ENCODE results near the gene SIAH3.

Gene SIAH3

DNA sequence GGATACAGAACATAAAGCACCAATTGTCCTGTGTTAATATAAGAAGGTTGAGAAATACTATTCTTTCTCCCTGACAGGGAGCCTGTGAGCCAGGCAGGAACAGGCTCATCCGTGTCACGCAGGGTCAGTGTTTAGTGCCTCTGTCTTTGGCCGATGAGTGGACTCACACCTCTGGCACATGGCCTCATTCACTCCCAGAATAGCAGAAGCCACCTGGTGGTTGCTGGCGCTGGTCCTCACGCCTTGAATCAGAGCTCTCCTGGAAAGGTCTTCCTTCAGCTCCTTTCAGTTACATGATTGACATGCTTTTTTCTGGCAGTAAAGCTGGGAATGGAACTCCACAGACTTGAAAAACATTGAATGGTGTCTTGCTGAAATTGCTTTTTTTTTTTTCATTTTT, 28.1 kb upstream of the SIAH3 start:
- DNase-seq, result no peak
- Histone ChIP-seq H3K9me2 (replicated peaks; ENCODE audit: insufficient read depth, low read length) (no peaks in the 10 kb centered on the region), H3K36me3 (replicated peaks; ENCODE audit: insufficient read depth, low read length) (no peaks in the 10 kb centered on the region), H3K4me1 (ENCODE audit: low read length) (no peaks in the 10 kb centered on the region), H3F3A (ENCODE audit: insufficient read depth, low read length) (no peaks in the 10 kb centered on the region), H3K79me2 (ENCODE audit: low read length) (no peaks in the 10 kb centered on the region), H3K4me3 (ENCODE audit: low read length) (no peak overlapping the region), H2AFZ (ENCODE audit: low read length) (no peak overlapping the region), H3K4me2 (ENCODE audit: low read depth, low read length) (no peak overlapping the region), H3K9me3 (replicated peaks; ENCODE audit: insufficient read depth, low read length) (no peaks in the 10 kb centered on the region), H4K20me1 (ENCODE audit: insufficient read depth, low read length) (no peaks in the 10 kb centered on the region), H3K27ac (ENCODE audit: low read length) (no peak overlapping the region), H3K9ac (ENCODE audit: low read length) (no peak overlapping the region), H3K27me3 (replicated peaks; ENCODE audit: insufficient read depth, low read length) (no peaks in the 10 kb centered on the region)
- TF ChIP-seq, protein P1, sequence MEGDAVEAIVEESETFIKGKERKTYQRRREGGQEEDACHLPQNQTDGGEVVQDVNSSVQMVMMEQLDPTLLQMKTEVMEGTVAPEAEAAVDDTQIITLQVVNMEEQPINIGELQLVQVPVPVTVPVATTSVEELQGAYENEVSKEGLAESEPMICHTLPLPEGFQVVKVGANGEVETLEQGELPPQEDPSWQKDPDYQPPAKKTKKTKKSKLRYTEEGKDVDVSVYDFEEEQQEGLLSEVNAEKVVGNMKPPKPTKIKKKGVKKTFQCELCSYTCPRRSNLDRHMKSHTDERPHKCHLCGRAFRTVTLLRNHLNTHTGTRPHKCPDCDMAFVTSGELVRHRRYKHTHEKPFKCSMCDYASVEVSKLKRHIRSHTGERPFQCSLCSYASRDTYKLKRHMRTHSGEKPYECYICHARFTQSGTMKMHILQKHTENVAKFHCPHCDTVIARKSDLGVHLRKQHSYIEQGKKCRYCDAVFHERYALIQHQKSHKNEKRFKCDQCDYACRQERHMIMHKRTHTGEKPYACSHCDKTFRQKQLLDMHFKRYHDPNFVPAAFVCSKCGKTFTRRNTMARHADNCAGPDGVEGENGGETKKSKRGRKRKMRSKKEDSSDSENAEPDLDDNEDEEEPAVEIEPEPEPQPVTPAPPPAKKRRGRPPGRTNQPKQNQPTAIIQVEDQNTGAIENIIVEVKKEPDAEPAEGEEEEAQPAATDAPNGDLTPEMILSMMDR (IDR thresholded peaks at IDR 0.05; ENCODE audit: low read length), result no peak
- no peak for TF ChIP-seq EZH2phosphoT487 (IDR thresholded peaks at IDR 0.05; ENCODE audit: low read length)
- TF ChIP-seq EZH2 (optimal IDR thresholded peaks at IDR 0.05; ENCODE audit: low read depth, low read length), result no peak

DNA sequence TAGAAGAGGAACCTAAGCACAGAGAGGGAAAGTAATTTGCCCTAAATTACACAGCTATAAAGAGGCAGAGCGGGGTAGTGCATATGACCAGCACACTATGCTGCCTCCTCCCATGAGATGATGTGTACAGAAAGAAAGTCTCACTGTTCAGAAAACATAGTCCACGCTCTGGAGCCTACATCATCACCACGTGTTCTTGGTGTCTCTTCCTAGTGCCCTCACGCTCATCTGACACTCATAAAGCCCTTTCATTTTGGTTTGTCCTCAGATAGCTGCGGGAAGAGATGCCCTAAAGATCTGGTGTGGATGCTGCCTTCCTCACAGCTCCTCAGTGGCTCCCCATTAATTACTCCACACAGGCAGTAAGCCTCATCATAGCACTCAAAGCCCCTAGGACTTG, 27.4 kb upstream of the SIAH3 start:
- no peak for DNase-seq
- Histone ChIP-seq H3K9me3 (replicated peaks; ENCODE audit: insufficient read depth, low read length) (no peaks in the 10 kb centered on the region), H3K4me3 (ENCODE audit: low read length) (no peak overlapping the region), H3K9me2 (replicated peaks; ENCODE audit: insufficient read depth, low read length) (no peaks in the 10 kb centered on the region), H3K36me3 (replicated peaks; ENCODE audit: insufficient read depth, low read length) (no peaks in the 10 kb centered on the region), H3K79me2 (ENCODE audit: low read length) (no peaks in the 10 kb centered on the region), H3F3A (ENCODE audit: insufficient read depth, low read length) (no peaks in the 10 kb centered on the region), H3K27ac (ENCODE audit: low read length) (no peak overlapping the region), H3K4me2 (ENCODE audit: low read depth, low read length) (no peak overlapping the region), H3K4me1 (ENCODE audit: low read length) (no peaks in the 10 kb centered on the region), H3K27me3 (replicated peaks; ENCODE audit: insufficient read depth, low read length) (no peaks in the 10 kb centered on the region), H4K20me1 (ENCODE audit: insufficient read depth, low read length) (no peaks in the 10 kb centered on the region), H3K9ac (ENCODE audit: low read length) (no peak overlapping the region), H2AFZ (ENCODE audit: low read length) (no peak overlapping the region)
- TF ChIP-seq, protein P1 (IDR thresholded peaks at IDR 0.05; ENCODE audit: low read length), result no peak
- no peak for TF ChIP-seq EZH2 (optimal IDR thresholded peaks at IDR 0.05; ENCODE audit: low read depth, low read length)
- TF ChIP-seq EZH2phosphoT487 (IDR thresholded peaks at IDR 0.05; ENCODE audit: low read length), result no peak

GRCh38 chr13:45876781-45877180, 25.2 kb upstream of the SIAH3 start:
- Histone ChIP-seq H3K4me1 (ENCODE audit: low read length) (no peaks in the 10 kb centered on the region), H3K27ac (ENCODE audit: low read length) (no peak overlapping the region), H3K36me3 (replicated peaks; ENCODE audit: insufficient read depth, low read length) (no peaks in the 10 kb centered on the region), H3K4me3 (ENCODE audit: low read length) (no peak overlapping the region), H4K20me1 (ENCODE audit: insufficient read depth, low read length) (no peaks in the 10 kb centered on the region), H3K9me2 (replicated peaks; ENCODE audit: insufficient read depth, low read length) (no peaks in the 10 kb centered on the region), H3K79me2 (ENCODE audit: low read length) (no peaks in the 10 kb centered on the region), H3K9me3 (replicated peaks; ENCODE audit: insufficient read depth, low read length) (no peaks in the 10 kb centered on the region), H3K9ac (ENCODE audit: low read length) (no peak overlapping the region), H3K4me2 (ENCODE audit: low read depth, low read length) (no peak overlapping the region), H3K27me3 (replicated peaks; ENCODE audit: insufficient read depth, low read length) (no peaks in the 10 kb centered on the region), H2AFZ (ENCODE audit: low read length) (no peak overlapping the region), H3F3A (ENCODE audit: insufficient read depth, low read length) (no peaks in the 10 kb centered on the region)
- TF ChIP-seq EZH2phosphoT487 (IDR thresholded peaks at IDR 0.05; ENCODE audit: low read length) (no peak), EZH2 (optimal IDR thresholded peaks at IDR 0.05; ENCODE audit: low read depth, low read length) (no peak)
- TF ChIP-seq, protein P1 (IDR thresholded peaks at IDR 0.05; ENCODE audit: low read length), result no peak
- DNase-seq, result no peak
